ENCODE results near the gene MALRD1. TPM values are rescaled to one million over a fixed set of nuclear protein-coding genes. Genes with fewer than 3 reads are reported as not detected.

The MALRD1 gene
- total RNA-seq, 2 experiments from 2014 or later, result not detected

GRCh38 chr10:19117438-19117837, 68.8 kb downstream of the MALRD1 start:
- no peaks in the 10 kb centered on the region for H3K36me3 Mint-ChIP-seq (ENCODE audit: low read depth)
- CTCF ChIA-PET, result no interaction called here
- H3K4me1 Mint-ChIP-seq, result no peaks in the 10 kb centered on the region
- intact Hi-C loops (cut with DNase I, micrococcal nuclease), result no loop called here
- POLR2A ChIA-PET, result no interaction called here
- no peak overlapping the region for H3K27ac Mint-ChIP-seq
- H3K4me3 Mint-ChIP-seq, result no peak overlapping the region
- ATAC-seq (no peak), DNase-seq (no peak)
- peaks cover 12% of the 10 kb centered on the region for H3K9me3 Mint-ChIP-seq (ENCODE audit: low read depth)
- H3K27me3 Mint-ChIP-seq, result no peaks in the 10 kb centered on the region

GRCh38 chr10:19119191-19119590, 70.6 kb downstream of the MALRD1 start:
- ChIA-PET POLR2A (no interaction called here), CTCF (no interaction called here)
- intact Hi-C loops (cut with DNase I, micrococcal nuclease), result no loop called here
- H3K36me3 Mint-ChIP-seq (ENCODE audit: low read depth), result no peaks in the 10 kb centered on the region
- H3K27ac Mint-ChIP-seq, result no peak overlapping the region
- H3K27me3 Mint-ChIP-seq, result no peaks in the 10 kb centered on the region
- no peak overlapping the region for H3K4me3 Mint-ChIP-seq
- DNase-seq (no peak), ATAC-seq (no peak)
- no peaks in the 10 kb centered on the region for H3K4me1 Mint-ChIP-seq
- H3K9me3 Mint-ChIP-seq (ENCODE audit: low read depth), result peaks cover 6% of the 10 kb centered on the region

GRCh38 chr10:19120381-19120908, 71.8 kb downstream of the MALRD1 start:
- CTCF ChIA-PET, result no interaction called here
- no peak overlapping the region for H3K27ac Mint-ChIP-seq
- intact Hi-C loops (cut with DNase I, micrococcal nuclease), result no loop called here
- no peaks in the 10 kb centered on the region for H3K4me1 Mint-ChIP-seq
- H3K36me3 Mint-ChIP-seq (ENCODE audit: low read depth), result no peaks in the 10 kb centered on the region
- POLR2A ChIA-PET, result no interaction called here
- DNase-seq (no peak), ATAC-seq (no peak)
- peaks cover 8% of the 10 kb centered on the region for H3K9me3 Mint-ChIP-seq (ENCODE audit: low read depth)
- no peak overlapping the region for H3K4me3 Mint-ChIP-seq
- H3K27me3 Mint-ChIP-seq, result no peaks in the 10 kb centered on the region

- H3K4me3 Mint-ChIP-seq, result no peak overlapping the region
- intact Hi-C loops (cut with DNase I, micrococcal nuclease), result no loop called here
- no peaks in the 10 kb centered on the region for H3K27me3 Mint-ChIP-seq
- H3K36me3 Mint-ChIP-seq (ENCODE audit: low read depth), result no peaks in the 10 kb centered on the region
- no peak for DNase-seq
- H3K4me1 Mint-ChIP-seq, result no peaks in the 10 kb centered on the region
- H3K27ac Mint-ChIP-seq, result no peak overlapping the region
- ChIA-PET POLR2A (no interaction called here), CTCF (no interaction called here)
- peaks cover 1% of the 10 kb centered on the region for H3K9me3 Mint-ChIP-seq (ENCODE audit: low read depth)
- no peak for ATAC-seq
Observed at GRCh38 chr10:19133992-19134391, 85.4 kb downstream of the MALRD1 start.

GRCh38 chr10:19142967-19143366, 94.4 kb downstream of the MALRD1 start:
- H3K4me3 Mint-ChIP-seq, result no peak overlapping the region
- CTCF ChIA-PET, result no interaction called here
- H3K27me3 Mint-ChIP-seq, result no peaks in the 10 kb centered on the region
- intact Hi-C loops (cut with DNase I, micrococcal nuclease), result no loop called here
- DNase-seq, result no peak
- no peak for ATAC-seq
- peaks cover 9% of the 10 kb centered on the region for H3K9me3 Mint-ChIP-seq (ENCODE audit: low read depth)
- no peak overlapping the region for H3K27ac Mint-ChIP-seq
- POLR2A ChIA-PET, result no interaction called here
- H3K4me1 Mint-ChIP-seq, result no peaks in the 10 kb centered on the region
- H3K36me3 Mint-ChIP-seq (ENCODE audit: low read depth), result no peaks in the 10 kb centered on the region

- no peak for DNase-seq
- CTCF ChIA-PET, result no interaction called here
- POLR2A ChIA-PET, result no interaction called here
- no peaks in the 10 kb centered on the region for H3K4me1 Mint-ChIP-seq
- ATAC-seq, result no peak
- intact Hi-C loops (cut with DNase I, micrococcal nuclease), result no loop called here
- peaks cover 9% of the 10 kb centered on the region for H3K9me3 Mint-ChIP-seq (ENCODE audit: low read depth)
- H3K27ac Mint-ChIP-seq, result no peak overlapping the region
- no peaks in the 10 kb centered on the region for H3K36me3 Mint-ChIP-seq (ENCODE audit: low read depth)
- no peak overlapping the region for H3K4me3 Mint-ChIP-seq
- no peaks in the 10 kb centered on the region for H3K27me3 Mint-ChIP-seq
Observed at GRCh38 chr10:19144206-19144605, 95.6 kb downstream of the MALRD1 start.

- peaks cover 2% of the 10 kb centered on the region for H3K9me3 Mint-ChIP-seq (ENCODE audit: low read depth)
- no peaks in the 10 kb centered on the region for H3K4me1 Mint-ChIP-seq
- no peak overlapping the region for H3K4me3 Mint-ChIP-seq
- H3K36me3 Mint-ChIP-seq (ENCODE audit: low read depth), result no peaks in the 10 kb centered on the region
- CTCF ChIA-PET, result interaction anchor here (0.6 kb wide), 1 partner anchor 784 kb away, joined by 3 read pairs; no protein-coding TSS in a partner anchor
- no peak for DNase-seq
- intact Hi-C loops (cut with DNase I, micrococcal nuclease), result no loop called here
- ATAC-seq, result no peak
- no peak overlapping the region for H3K27ac Mint-ChIP-seq
- POLR2A ChIA-PET, result no interaction called here
- H3K27me3 Mint-ChIP-seq, result no peaks in the 10 kb centered on the region
Observed at GRCh38 chr10:19154375-19154774, 105.8 kb downstream of the MALRD1 start.

- peaks cover 7% of the 10 kb centered on the region for H3K9me3 Mint-ChIP-seq (ENCODE audit: low read depth)
- no peaks in the 10 kb centered on the region for H3K27me3 Mint-ChIP-seq
- CTCF ChIA-PET, result no interaction called here
- H3K36me3 Mint-ChIP-seq (ENCODE audit: low read depth), result no peaks in the 10 kb centered on the region
- H3K4me1 Mint-ChIP-seq, result no peaks in the 10 kb centered on the region
- ATAC-seq, result no peak
- DNase-seq, result no peak
- intact Hi-C loops (cut with DNase I, micrococcal nuclease), result no loop called here
- H3K27ac Mint-ChIP-seq, result no peak overlapping the region
- no peak overlapping the region for H3K4me3 Mint-ChIP-seq
- POLR2A ChIA-PET, result no interaction called here
Observed at GRCh38 chr10:19158358-19158757, 109.8 kb downstream of the MALRD1 start.

- no peaks in the 10 kb centered on the region for H3K27me3 Mint-ChIP-seq
- POLR2A ChIA-PET, result no interaction called here
- no peak overlapping the region for H3K27ac Mint-ChIP-seq
- intact Hi-C loops (cut with DNase I, micrococcal nuclease), result no loop called here
- CTCF ChIA-PET, result interaction anchor here (1.2 kb wide), 1 partner anchor 8 kb away, joined by 5 read pairs; no protein-coding TSS in a partner anchor
- ATAC-seq, result no peak
- no peak for DNase-seq
- no peaks in the 10 kb centered on the region for H3K4me1 Mint-ChIP-seq
- H3K4me3 Mint-ChIP-seq, result no peak overlapping the region
- peaks cover 7% of the 10 kb centered on the region for H3K9me3 Mint-ChIP-seq (ENCODE audit: low read depth)
- H3K36me3 Mint-ChIP-seq (ENCODE audit: low read depth), result no peaks in the 10 kb centered on the region
Observed at GRCh38 chr10:19158870-19159269, 110.3 kb downstream of the MALRD1 start.

- ChIA-PET POLR2A (no interaction called here), CTCF (no interaction called here)
- no peak overlapping the region for H3K27ac Mint-ChIP-seq
- peaks cover 7% of the 10 kb centered on the region for H3K9me3 Mint-ChIP-seq (ENCODE audit: low read depth)
- ATAC-seq (no peak), DNase-seq (no peak)
- no peaks in the 10 kb centered on the region for H3K27me3 Mint-ChIP-seq
- H3K4me3 Mint-ChIP-seq, result no peak overlapping the region
- H3K36me3 Mint-ChIP-seq (ENCODE audit: low read depth), result no peaks in the 10 kb centered on the region
- no peaks in the 10 kb centered on the region for H3K4me1 Mint-ChIP-seq
- intact Hi-C loops (cut with DNase I, micrococcal nuclease), result no loop called here
Observed at GRCh38 chr10:19164461-19164860, 115.9 kb downstream of the MALRD1 start.

GRCh38 chr10:19168584-19168983, 120.0 kb downstream of the MALRD1 start:
- Mint-ChIP-seq H3K9me3 (ENCODE audit: low read depth) (peaks cover 2% of the 10 kb centered on the region), H3K27ac (no peak overlapping the region), H3K36me3 (ENCODE audit: low read depth) (no peaks in the 10 kb centered on the region), H3K4me3 (no peak overlapping the region), H3K27me3 (no peaks in the 10 kb centered on the region), H3K4me1 (no peaks in the 10 kb centered on the region)
- DNase-seq (no peak), ATAC-seq (no peak)
- POLR2A ChIA-PET, result no interaction called here
- intact Hi-C loops (cut with DNase I, micrococcal nuclease), result no loop called here
- CTCF ChIA-PET, result no interaction called here

GRCh38 chr10:19169041-19169440, 120.4 kb downstream of the MALRD1 start:
- CTCF ChIA-PET, result no interaction called here
- no peaks in the 10 kb centered on the region for H3K27me3 Mint-ChIP-seq
- H3K27ac Mint-ChIP-seq, result no peak overlapping the region
- peaks cover 2% of the 10 kb centered on the region for H3K9me3 Mint-ChIP-seq (ENCODE audit: low read depth)
- ATAC-seq (no peak), DNase-seq (no peak)
- intact Hi-C loops (cut with DNase I, micrococcal nuclease), result no loop called here
- no peak overlapping the region for H3K4me3 Mint-ChIP-seq
- POLR2A ChIA-PET, result no interaction called here
- H3K4me1 Mint-ChIP-seq, result no peaks in the 10 kb centered on the region
- H3K36me3 Mint-ChIP-seq (ENCODE audit: low read depth), result no peaks in the 10 kb centered on the region

- H3K4me3 Mint-ChIP-seq, result no peak overlapping the region
- no peaks in the 10 kb centered on the region for H3K27me3 Mint-ChIP-seq
- no peak overlapping the region for H3K27ac Mint-ChIP-seq
- H3K9me3 Mint-ChIP-seq (ENCODE audit: low read depth), result peaks cover 2% of the 10 kb centered on the region
- DNase-seq (no peak), ATAC-seq (no peak)
- no peaks in the 10 kb centered on the region for H3K36me3 Mint-ChIP-seq (ENCODE audit: low read depth)
- CTCF ChIA-PET, result no interaction called here
- intact Hi-C loops (cut with DNase I, micrococcal nuclease), result no loop called here
- POLR2A ChIA-PET, result no interaction called here
- H3K4me1 Mint-ChIP-seq, result no peaks in the 10 kb centered on the region
Observed at GRCh38 chr10:19169684-19170083, 121.1 kb downstream of the MALRD1 start.

Measured in activated CD4-positive, alpha-beta T cell treated with anti-CD3 and anti-CD28 coated beads for 36 hours (primary cell).